HL-60/S4 treated with phorbol 12-myristate 13-acetate at 8.2 ng/mL for 4 days and 3 days (cell line): ENCODE results near the gene RAD1.

Experiments
- in situ Hi-C: fragments of 300-500 bp; cut with MboI; formaldehyde crosslinking; loops from 2 replicates; pipeline ENCODE4 v1.15.0; 2022; ENCODE audit warnings: low sequenced_read_pairs

The RAD1 gene

DNA sequence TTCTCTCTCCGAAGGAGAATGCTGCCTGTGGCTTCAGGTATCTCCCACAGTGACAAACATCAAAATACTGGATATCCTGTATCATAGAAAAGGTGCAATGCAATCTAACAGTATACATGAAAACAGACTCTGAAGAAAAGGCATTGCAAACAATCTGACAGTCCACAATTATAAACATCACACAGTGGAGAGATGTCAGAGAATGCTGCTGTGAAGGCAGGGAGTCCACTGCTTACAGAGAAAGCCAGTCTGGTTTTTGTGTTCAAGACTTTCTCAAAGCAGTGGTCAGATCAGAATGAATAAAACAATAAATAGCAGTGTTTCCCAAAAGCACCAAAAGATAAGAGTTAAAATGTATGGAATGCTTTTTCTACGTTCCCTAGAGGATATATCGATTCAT lies 47.6 kb downstream of the RAD1 start:
- in situ Hi-C loops = no loop called here

DNA sequence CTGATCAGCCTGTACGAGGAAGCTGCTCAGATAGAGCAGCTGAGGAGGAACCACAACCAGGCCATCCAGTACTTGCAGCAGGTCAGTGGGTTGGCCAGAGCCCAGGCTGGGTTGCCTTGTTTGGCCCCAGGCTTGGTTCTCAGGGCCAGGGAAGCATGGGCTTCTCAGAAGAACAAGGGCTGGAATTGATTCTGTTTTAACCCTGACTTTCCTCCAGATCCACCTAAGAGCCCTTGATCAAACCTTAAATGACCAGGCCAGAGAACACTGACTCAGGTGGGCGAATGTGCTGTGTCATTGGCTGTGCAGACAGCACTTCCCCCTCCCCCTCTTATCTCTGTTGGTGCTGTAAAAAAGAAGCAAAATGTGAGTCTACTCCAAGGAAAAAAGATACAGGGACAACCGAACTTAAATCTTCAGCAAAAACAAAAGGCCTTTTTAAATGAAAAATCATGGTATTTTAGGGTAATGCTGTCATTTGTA lies 48.3 kb downstream of the RAD1 start:
- in situ Hi-C loops = no loop called here

DNA sequence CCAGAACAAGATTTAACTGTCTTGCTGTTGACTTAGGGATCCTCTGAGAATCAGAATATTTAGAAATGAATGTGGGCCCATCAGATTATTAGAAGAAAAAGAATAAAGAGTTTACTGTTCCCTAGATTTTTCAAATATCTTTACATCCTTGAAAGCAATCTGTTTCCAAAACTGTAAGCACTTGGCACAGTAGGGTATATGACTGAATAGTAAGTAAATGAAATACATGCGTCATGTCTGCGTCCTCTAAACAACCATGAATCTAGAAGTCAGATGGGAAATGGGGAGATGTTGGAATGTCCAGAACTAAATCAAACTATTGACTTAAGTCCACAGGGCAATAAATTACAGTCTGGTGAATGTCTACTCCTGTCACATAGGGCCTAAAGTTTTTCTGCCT lies 50.2 kb downstream of the RAD1 start:
- in situ Hi-C loops = no loop called here

DNA sequence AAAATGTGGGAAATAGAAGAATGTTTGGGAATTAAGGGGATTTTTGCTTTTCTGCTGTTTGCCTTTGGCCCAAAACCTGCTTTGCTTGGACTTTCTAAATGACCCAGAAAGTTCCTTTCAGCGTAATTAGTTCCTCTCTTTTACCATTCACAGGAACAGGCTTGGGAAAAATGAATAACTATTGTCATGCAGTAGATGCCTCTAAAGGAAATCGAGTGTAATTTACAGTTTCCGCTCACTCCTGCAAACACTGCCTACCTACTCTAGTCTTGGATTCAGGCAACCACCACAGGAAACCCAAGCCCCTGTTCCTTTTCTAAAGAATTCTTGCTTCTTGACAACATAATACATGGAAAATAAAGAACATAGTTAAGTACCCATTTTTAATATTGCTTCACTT lies 51.4 kb downstream of the RAD1 start:
- in situ Hi-C loops = no loop called here

DNA sequence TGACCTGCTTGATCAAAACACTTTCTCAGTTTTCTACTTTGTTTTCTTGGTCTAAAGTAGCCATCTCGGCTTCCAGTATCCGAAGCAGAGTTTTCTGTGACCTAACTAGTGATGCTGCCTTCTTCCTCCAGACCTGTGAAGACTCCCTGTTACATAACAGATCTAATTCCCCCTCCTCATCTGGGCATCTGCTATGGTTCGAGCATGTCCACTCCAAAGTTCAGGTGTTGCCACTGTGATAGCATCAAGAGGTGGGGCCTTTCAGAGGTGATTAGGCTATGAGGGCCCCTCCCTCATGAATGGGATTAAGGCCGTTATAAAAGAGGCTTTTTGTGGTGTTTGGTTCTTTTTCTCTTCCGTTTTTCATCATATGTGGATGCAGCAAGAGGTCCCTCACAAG lies 56.1 kb downstream of the RAD1 start:
- in situ Hi-C loops = no loop called here

DNA sequence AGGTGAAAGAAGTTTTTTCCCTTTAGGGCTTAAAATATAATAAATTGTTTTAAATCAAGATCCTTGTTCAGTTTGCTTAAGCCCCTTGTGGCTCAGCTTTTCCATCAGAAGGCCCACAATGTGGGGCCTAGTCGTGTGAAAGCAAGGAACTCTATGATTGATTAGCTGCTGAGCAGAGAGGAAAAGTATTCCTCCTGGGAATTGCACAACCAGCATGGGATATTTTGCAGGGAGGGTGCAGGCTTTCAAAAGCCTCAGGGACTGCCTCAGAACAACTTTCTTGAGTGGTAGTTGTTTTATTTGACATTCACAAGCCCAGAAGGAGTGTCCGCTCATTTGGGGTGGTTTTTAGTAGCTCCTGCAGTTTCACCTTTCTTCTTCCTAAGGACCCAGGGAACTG lies 56.5 kb downstream of the RAD1 start:
- in situ Hi-C loops = no loop called here

DNA sequence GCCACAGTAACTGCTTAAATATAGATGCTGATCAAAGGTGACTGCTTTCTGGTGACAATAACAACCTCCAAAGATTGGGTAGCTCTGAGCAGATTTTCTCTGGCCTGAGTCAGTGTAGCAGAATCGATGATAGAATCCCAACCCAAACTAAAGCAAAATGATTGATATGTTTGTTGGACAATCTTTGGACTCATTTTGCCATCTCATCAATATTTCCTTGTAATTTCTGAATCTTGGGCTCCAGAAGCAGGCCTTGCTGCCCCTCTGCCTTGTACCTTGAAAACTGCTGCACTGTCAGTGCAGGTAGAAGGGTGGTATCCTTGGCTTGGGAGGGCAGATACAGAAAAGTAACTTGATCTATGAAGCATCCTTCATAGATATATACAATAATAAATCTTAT lies 57.4 kb downstream of the RAD1 start:
- in situ Hi-C loops = no loop called here

DNA sequence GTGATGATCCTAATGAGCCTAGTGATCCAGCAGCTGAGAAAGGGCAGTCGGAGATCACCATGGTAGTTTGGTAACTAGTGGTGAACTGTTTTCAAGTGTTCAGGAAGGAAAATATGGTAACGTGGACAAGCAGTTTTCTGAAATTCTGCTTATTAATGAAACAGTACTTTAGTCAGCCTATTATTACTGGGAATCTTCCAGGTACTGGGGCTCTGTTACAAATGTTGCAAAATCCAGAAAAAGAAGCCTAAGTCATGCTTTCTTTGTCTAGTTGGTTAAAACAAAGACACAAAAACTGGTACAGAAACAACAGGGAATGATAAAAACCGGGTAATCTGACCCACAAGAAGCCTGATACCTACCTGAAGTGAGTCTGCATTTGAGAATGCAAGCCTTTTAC lies 58.1 kb downstream of the RAD1 start:
- in situ Hi-C loops = no loop called here
